ENCODE measurements around the gene ESD.

The ESD gene

GRCh38 chr13:46745062-46745461 is 51.9 kb downstream of the ESD start:
- H3K9me3 ChIP-seq (ENCODE audit: control insufficient read depth, low read length) = no peaks in the 10 kb centered on the region
- no peak for DNase-seq (ENCODE audit: low read depth)

GRCh38 chr13:46743191-46743590 is 53.8 kb downstream of the ESD start:
- H3K9ac ChIP-seq (ENCODE audit: low read length) = no peak overlapping the region
- no peaks in the 10 kb centered on the region for H3K27me3 ChIP-seq (replicated peaks; ENCODE audit: control insufficient read depth, insufficient read depth, low read length)
- peaks cover 8% of the 10 kb centered on the region for H3K4me1 ChIP-seq (ENCODE audit: control insufficient read depth, insufficient read depth, low read length)
- DNase-seq (ENCODE audit: low read depth) = peak; percentile 26
- no peak overlapping the region for H3K4me3 ChIP-seq (ENCODE audit: low read length)
- no peaks in the 10 kb centered on the region for H3K9me3 ChIP-seq (ENCODE audit: control insufficient read depth, low read length)
- peaks cover 18% of the 10 kb centered on the region for H3K36me3 ChIP-seq (ENCODE audit: control insufficient read depth, insufficient read depth, low read length, severe bottlenecking)

More at GRCh38 chr13:46745062-46745461, 51.9 kb downstream of the ESD start:
- H3K36me3 ChIP-seq (ENCODE audit: control insufficient read depth, insufficient read depth, low read length, severe bottlenecking) = peaks cover 26% of the 10 kb centered on the region
- peaks cover 3% of the 10 kb centered on the region for H3K4me1 ChIP-seq (ENCODE audit: control insufficient read depth, insufficient read depth, low read length)
- H3K27me3 ChIP-seq (replicated peaks; ENCODE audit: control insufficient read depth, insufficient read depth, low read length) = no peaks in the 10 kb centered on the region
- no peak overlapping the region for H3K4me3 ChIP-seq (ENCODE audit: low read length)
- H3K9ac ChIP-seq (ENCODE audit: low read length) = no peak overlapping the region

- no peak for DNase-seq (ENCODE audit: low read depth)
- Histone ChIP-seq H3K9ac (ENCODE audit: low read length) (no peak overlapping the region), H3K36me3 (ENCODE audit: control insufficient read depth, insufficient read depth, low read length, severe bottlenecking) (peaks cover 7% of the 10 kb centered on the region)
These were observed 57.4 kb downstream of the ESD start for GRCh38 chr13:46739447-46740098.

GRCh38 chr13:46738766-46739165 is 58.2 kb downstream of the ESD start:
- H3K4me3 ChIP-seq (ENCODE audit: low read length) = no peak overlapping the region
- no peak for DNase-seq (ENCODE audit: low read depth)
- no peak overlapping the region for H3K9ac ChIP-seq (ENCODE audit: low read length)
- peaks cover 13% of the 10 kb centered on the region for H3K4me1 ChIP-seq (ENCODE audit: control insufficient read depth, insufficient read depth, low read length)
- no peaks in the 10 kb centered on the region for H3K9me3 ChIP-seq (ENCODE audit: control insufficient read depth, low read length)
- H3K27me3 ChIP-seq (replicated peaks; ENCODE audit: control insufficient read depth, insufficient read depth, low read length) = no peaks in the 10 kb centered on the region
- H3K36me3 ChIP-seq (ENCODE audit: control insufficient read depth, insufficient read depth, low read length, severe bottlenecking) = peaks cover 14% of the 10 kb centered on the region

More at GRCh38 chr13:46739447-46740098, 57.4 kb downstream of the ESD start:
- Histone ChIP-seq H3K4me1 (ENCODE audit: control insufficient read depth, insufficient read depth, low read length) (peaks cover 13% of the 10 kb centered on the region), H3K27me3 (replicated peaks; ENCODE audit: control insufficient read depth, insufficient read depth, low read length) (no peaks in the 10 kb centered on the region), H3K4me3 (ENCODE audit: low read length) (no peak overlapping the region), H3K9me3 (ENCODE audit: control insufficient read depth, low read length) (no peaks in the 10 kb centered on the region)

- peaks cover 20% of the 10 kb centered on the region for H3K36me3 ChIP-seq (ENCODE audit: control insufficient read depth, insufficient read depth, low read length, severe bottlenecking)
- H3K9me3 ChIP-seq (ENCODE audit: control insufficient read depth, low read length) = no peaks in the 10 kb centered on the region
- peaks cover 13% of the 10 kb centered on the region for H3K4me1 ChIP-seq (ENCODE audit: control insufficient read depth, insufficient read depth, low read length)
- DNase-seq (ENCODE audit: low read depth) = peak; percentile 29
- H3K9ac ChIP-seq (ENCODE audit: low read length) = no peak overlapping the region
- H3K4me3 ChIP-seq (ENCODE audit: low read length) = no peak overlapping the region
- no peaks in the 10 kb centered on the region for H3K27me3 ChIP-seq (replicated peaks; ENCODE audit: control insufficient read depth, insufficient read depth, low read length)
These were observed 58.9 kb downstream of the ESD start for GRCh38 chr13:46738055-46738454.

GRCh38 chr13:46736541-46737310 is 60.2 kb downstream of the ESD start:
- H3K36me3 ChIP-seq (ENCODE audit: control insufficient read depth, insufficient read depth, low read length, severe bottlenecking) = peaks cover 25% of the 10 kb centered on the region

GRCh38 chr13:46735425-46735824 is 61.5 kb downstream of the ESD start:
- Histone ChIP-seq H3K4me3 (ENCODE audit: low read length) (no peak overlapping the region), H3K9me3 (ENCODE audit: control insufficient read depth, low read length) (no peaks in the 10 kb centered on the region), H3K27me3 (replicated peaks; ENCODE audit: control insufficient read depth, insufficient read depth, low read length) (no peaks in the 10 kb centered on the region), H3K4me1 (ENCODE audit: control insufficient read depth, insufficient read depth, low read length) (peaks cover 9% of the 10 kb centered on the region), H3K9ac (ENCODE audit: low read length) (no peak overlapping the region), H3K36me3 (ENCODE audit: control insufficient read depth, insufficient read depth, low read length, severe bottlenecking) (peaks cover 24% of the 10 kb centered on the region)
- no peak for DNase-seq (ENCODE audit: low read depth)

More at GRCh38 chr13:46736541-46737310, 60.2 kb downstream of the ESD start:
- no peak for DNase-seq (ENCODE audit: low read depth)
- H3K27me3 ChIP-seq (replicated peaks; ENCODE audit: control insufficient read depth, insufficient read depth, low read length) = no peaks in the 10 kb centered on the region
- H3K4me3 ChIP-seq (ENCODE audit: low read length) = no peak overlapping the region
- H3K9ac ChIP-seq (ENCODE audit: low read length) = no peak overlapping the region
- no peaks in the 10 kb centered on the region for H3K9me3 ChIP-seq (ENCODE audit: control insufficient read depth, low read length)
- peaks cover 9% of the 10 kb centered on the region for H3K4me1 ChIP-seq (ENCODE audit: control insufficient read depth, insufficient read depth, low read length)

GRCh38 chr13:46731535-46731934 is 65.4 kb downstream of the ESD start:
- Histone ChIP-seq H3K27me3 (replicated peaks; ENCODE audit: control insufficient read depth, insufficient read depth, low read length) (no peaks in the 10 kb centered on the region), H3K4me3 (ENCODE audit: low read length) (no peak overlapping the region), H3K9me3 (ENCODE audit: control insufficient read depth, low read length) (no peaks in the 10 kb centered on the region), H3K9ac (ENCODE audit: low read length) (no peak overlapping the region), H3K4me1 (ENCODE audit: control insufficient read depth, insufficient read depth, low read length) (no peaks in the 10 kb centered on the region), H3K36me3 (ENCODE audit: control insufficient read depth, insufficient read depth, low read length, severe bottlenecking) (peaks cover 44% of the 10 kb centered on the region)
- DNase-seq (ENCODE audit: low read depth) = no peak

- Histone ChIP-seq H3K27me3 (replicated peaks; ENCODE audit: control insufficient read depth, insufficient read depth, low read length) (no peaks in the 10 kb centered on the region), H3K9ac (ENCODE audit: low read length) (no peak overlapping the region), H3K9me3 (ENCODE audit: control insufficient read depth, low read length) (no peaks in the 10 kb centered on the region), H3K4me3 (ENCODE audit: low read length) (no peak overlapping the region), H3K36me3 (ENCODE audit: control insufficient read depth, insufficient read depth, low read length, severe bottlenecking) (peaks cover 61% of the 10 kb centered on the region), H3K4me1 (ENCODE audit: control insufficient read depth, insufficient read depth, low read length) (no peaks in the 10 kb centered on the region)
- DNase-seq (ENCODE audit: low read depth) = no peak
These were observed 68.2 kb downstream of the ESD start for GRCh38 chr13:46728777-46729176.

GRCh38 chr13:46726347-46726746 is 70.6 kb downstream of the ESD start:
- H3K36me3 ChIP-seq (ENCODE audit: control insufficient read depth, insufficient read depth, low read length, severe bottlenecking) = peaks cover 45% of the 10 kb centered on the region
- DNase-seq (ENCODE audit: low read depth) = no peak
- no peak overlapping the region for H3K4me3 ChIP-seq (ENCODE audit: low read length)
- no peak overlapping the region for H3K9ac ChIP-seq (ENCODE audit: low read length)
- no peaks in the 10 kb centered on the region for H3K27me3 ChIP-seq (replicated peaks; ENCODE audit: control insufficient read depth, insufficient read depth, low read length)
- no peaks in the 10 kb centered on the region for H3K9me3 ChIP-seq (ENCODE audit: control insufficient read depth, low read length)
- H3K4me1 ChIP-seq (ENCODE audit: control insufficient read depth, insufficient read depth, low read length) = no peaks in the 10 kb centered on the region
